Forelimb muscle (tissue), 1 donor: Measurements from ENCODE around the gene GRWD1. TPM values are rescaled to one million over a fixed set of nuclear protein-coding genes. Genes with fewer than 3 reads are reported as not detected.

Source experiments
- DNase-seq: peaks from one replicate; pipeline ENCODE4 v3.0.0-alpha.2; 2013; ENCODE audit warnings: low read depth
- polyA plus RNA-seq: library from polyadenylated mRNA; unstranded; fragments of 120-200 nt; gene quantifications from one replicate; pipeline ENCODE4 v1.2.1, GENCODE V29; 2013; ENCODE audit not compliant: insufficient read length

Gene GRWD1
- polyA plus RNA-seq, 1 donor: 23.2 TPM

DNA sequence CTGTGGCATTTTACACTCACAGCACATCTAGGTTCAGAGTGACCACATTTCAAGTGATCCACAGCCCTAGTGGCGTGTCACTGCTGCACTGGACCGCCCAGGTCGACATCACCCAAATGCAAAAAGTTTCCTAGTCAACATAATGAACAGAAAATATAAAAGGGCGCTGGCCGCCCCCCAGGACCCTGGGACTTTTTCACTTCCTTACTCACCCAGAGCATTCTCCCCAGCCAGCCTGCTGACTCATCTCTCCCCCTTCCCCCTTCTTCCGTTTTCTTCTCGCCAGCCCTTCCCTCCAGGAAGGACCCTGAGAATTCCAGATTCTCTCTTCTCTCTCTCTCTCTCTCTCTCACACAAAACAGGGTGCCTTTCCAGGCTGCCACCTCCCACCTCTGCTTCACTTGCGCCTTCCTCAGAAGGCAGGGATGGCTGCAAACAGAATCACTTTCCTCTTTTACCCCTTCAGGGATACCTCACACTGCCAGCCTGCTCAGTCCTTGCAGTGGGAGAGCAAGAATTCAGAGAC, 21.0 kb upstream of the GRWD1 start:
- no peak for DNase-seq

DNA sequence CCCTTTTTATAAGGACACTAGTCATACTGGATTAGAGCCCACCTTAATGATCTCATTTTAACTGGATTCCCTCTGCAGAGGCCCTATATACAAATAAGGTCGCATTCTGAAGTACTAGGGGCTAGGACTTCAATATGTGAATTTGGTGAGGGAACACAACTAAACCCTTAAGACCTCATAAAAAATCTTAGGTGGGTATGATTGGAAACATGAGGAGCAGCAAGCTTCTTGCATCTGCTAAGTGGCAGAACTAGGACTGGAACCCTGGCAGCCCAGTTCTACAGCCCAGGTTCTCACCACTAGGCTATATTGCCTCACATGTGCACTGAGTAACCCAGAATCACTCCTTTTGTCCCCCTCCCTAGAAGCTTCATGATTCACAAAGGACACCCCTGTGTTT, 17.1 kb upstream of the GRWD1 start:
- no peak for DNase-seq

DNA sequence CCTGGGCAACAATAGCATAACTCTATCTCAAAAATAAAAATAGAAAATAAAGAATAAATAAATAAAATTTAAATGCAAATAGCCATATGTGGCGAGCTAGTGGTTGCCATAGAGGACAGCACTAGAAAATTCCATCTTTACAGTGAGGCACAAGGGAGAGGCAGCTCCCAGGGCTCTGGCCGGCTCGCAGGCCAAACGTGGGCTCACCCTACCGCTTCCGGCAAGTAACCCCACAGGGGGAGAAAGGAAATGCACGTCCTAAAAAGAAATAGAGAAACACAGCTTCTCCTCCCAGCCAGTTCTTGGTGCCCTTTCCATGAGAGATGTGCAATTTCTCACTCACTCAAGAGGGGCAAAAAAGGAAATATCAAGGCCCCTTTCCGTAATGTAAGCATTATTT, 12.4 kb upstream of the GRWD1 start:
- DNase-seq: no peak

DNA sequence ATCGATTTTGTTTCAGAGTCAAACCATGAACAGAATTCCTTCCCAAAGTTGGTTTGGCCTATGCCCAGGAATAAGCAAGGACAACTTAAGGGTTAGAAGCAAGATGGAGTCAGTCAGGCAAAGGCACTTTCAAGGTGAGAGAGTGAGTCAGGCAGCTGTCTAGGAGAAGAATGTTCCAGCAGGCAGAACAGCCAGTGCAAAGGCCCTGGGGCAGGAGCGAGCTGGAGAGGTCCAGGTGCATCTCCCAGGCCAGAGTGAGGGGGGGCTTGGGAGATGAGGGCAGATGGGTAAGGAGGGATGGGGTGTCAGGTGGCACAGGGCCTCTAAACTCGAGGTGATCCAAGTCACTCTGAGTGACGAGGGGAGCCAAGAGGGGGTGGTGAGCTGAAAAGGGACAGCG, 9.2 kb upstream of the GRWD1 start:
- DNase-seq: no peak

DNA sequence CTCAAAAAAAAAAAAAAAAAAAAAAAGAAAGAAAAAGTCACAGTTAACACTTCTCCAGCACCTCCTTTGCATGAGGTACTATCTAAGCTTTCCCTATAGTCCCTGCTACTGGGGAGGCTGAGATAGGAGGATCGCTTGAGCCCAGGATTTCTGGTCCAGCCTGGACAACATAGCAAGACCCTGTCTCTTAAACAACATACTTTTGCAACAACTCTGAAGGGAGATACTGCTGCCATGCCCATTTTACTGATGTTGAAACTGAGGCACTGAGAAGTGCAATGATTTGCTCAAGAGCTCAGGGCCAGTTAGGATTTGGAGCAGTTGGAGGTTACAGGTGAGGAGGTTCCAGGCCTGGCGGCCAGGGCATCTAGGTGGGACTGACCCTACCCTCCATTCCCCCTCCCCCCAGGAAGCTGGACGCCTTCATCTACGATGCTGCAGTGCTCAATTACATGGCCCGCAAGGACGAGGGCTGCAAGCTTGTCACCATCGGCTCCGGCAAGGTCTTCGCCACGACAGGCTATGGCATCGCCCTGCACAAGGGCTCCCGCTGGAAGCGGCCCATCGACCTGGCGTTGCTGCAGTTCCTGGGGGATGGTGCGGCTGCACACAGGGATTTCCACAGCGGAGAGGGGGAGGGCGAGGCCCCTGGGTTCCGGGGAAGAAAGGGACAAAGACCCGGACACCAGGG, 4.3 kb upstream of the GRWD1 start:
- no peak for DNase-seq

DNA sequence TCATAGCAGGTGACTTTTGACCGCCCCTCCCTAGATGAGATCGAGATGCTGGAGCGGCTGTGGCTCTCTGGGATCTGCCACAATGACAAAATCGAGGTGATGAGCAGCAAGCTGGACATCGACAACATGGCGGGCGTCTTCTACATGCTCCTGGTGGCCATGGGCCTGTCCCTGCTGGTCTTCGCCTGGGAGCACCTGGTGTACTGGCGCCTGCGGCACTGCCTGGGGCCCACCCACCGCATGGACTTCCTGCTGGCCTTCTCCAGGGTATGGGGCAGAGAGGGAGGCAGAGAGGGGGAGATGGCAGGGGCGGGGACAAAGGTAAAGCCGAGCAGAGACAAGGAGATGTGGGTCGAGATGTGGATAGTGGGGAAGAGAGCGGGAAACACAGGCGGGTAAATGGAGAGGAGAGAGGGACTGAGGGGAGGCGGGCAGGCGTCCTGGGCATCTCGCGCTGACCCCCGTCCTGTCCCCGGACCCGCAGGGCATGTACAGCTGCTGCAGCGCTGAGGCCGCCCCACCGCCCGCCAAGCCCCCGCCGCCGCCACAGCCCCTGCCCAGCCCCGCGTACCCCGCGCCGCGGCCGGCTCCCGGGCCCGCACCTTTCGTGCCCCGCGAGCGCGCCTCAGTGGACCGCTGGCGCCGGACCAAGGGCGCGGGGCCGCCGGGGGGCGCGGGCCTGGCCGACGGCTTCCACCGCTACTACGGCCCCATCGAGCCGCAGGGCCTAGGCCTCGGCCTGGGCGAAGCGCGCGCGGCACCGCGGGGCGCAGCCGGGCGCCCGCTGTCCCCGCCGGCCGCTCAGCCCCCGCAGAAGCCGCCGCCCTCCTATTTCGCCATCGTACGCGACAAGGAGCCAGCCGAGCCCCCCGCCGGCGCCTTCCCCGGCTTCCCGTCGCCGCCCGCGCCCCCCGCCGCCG, 3.4 kb upstream of the GRWD1 start:
- no peak for DNase-seq

DNA sequence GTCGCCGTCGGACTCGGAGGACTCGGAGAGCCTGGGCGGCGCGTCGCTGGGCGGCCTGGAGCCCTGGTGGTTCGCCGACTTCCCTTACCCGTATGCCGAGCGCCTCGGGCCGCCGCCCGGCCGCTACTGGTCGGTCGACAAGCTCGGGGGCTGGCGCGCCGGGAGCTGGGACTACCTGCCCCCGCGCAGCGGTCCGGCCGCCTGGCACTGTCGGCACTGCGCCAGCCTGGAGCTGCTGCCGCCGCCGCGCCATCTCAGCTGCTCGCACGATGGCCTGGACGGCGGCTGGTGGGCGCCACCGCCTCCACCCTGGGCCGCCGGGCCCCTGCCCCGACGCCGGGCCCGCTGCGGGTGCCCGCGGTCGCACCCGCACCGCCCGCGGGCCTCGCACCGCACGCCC, 2.5 kb upstream of the GRWD1 start:
- no peak for DNase-seq

DNA sequence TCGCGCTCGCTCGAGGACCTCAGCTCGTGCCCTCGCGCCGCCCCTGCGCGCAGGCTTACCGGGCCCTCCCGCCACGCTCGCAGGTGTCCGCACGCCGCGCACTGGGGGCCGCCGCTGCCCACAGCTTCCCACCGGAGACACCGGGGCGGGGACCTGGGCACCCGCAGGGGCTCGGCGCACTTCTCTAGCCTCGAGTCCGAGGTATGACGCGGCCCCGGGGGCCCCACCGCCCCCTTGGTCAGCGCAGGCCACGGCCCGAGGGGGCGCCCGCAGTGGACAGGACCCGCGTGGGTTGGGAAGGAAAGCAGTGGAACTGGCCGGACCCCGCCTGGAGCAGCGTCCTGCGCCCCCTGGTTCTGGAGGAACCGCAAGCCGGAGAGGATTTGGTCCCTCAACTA, 2.1 kb upstream of the GRWD1 start:
- DNase-seq: no peak

DNA sequence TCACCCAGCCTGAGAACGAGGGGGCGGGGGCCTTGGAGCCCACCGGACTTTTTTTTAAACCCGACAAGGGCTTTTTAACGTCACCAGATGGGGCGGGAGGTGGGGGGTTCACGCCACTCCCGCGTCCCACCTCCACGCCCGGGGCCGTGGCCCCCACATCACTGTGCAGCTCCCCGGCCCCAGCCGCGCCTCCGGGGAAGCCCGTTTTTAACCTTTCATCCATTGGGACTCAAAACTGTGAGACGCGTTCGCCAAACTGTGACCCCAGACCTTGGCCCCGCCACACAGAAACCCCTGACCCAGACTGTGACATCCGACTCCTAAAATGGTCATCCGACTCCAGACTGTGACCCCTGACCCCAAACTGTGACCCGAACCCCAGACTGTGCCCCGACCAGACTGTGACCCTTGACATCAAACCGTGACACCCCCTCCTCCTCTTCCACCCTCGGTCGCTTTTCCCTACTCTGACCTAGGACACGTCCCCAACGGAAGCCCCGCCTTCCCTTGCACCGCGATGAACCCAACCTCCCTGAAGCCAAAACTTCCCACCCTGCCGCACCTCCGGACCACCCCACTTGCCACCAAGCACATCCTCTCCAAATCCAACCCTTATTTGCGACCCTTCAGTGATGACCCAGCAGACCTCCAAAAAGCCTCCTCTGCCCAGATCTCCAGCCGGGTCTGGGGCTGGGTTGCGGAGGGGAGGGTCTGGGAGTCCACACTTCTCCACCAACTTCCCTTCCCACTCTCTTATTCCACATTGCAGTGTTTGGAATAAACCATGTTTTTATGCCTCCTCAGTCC, 1.5 kb upstream of the GRWD1 start:
- no peak for DNase-seq

DNA sequence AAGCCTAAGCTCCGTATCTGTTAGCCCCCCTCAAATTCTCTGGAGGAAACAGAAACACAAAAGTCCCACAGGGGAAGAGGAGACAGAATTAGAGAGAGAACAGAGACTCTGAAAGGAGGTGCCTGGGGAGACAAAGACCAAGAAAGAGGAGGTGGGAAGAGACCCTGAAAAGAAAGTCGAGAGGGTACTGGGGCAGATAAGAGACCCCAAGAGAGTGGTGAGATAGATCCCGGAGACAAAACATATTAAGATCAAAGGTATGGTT, 915 bp upstream of the GRWD1 start:
- DNase-seq: no peak

DNA sequence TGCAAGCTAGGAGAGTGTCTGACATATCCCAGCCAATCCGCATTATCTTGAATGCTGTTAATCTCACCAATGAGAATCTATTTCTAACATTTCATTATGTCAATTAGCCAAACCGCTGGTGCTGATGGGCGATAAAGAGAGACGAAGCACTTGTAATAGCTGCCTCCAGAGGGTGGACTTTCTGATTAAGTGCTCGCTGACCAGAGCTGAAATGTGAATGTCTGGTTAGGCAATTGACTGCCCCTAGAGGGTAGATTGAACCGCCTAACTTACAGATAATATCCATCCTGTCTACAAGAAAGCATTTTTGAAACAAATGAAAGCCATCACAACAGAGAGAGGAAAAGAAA, 552 bp upstream of the GRWD1 start:
- peak; percentile 56 for DNase-seq

DNA sequence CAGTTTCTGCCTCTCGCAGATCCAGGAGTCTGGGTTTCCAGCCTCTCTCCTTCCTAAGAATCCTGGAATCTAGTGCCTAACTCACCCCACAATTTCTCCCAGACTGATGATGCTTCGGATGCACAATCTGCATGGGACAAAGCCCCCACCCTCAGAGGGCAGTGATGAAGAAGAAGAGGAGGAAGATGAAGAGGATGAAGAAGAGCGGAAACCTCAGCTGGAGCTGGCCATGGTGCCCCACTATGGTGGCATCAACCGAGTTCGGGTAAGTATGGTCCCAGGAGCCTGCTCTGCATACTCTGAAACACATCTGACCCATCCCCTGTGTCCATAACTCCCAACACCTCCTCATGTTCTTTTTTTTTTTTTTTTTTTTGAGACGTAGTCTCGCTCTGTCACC, 796 bp downstream of the GRWD1 start:
- DNase-seq: no peak

DNA sequence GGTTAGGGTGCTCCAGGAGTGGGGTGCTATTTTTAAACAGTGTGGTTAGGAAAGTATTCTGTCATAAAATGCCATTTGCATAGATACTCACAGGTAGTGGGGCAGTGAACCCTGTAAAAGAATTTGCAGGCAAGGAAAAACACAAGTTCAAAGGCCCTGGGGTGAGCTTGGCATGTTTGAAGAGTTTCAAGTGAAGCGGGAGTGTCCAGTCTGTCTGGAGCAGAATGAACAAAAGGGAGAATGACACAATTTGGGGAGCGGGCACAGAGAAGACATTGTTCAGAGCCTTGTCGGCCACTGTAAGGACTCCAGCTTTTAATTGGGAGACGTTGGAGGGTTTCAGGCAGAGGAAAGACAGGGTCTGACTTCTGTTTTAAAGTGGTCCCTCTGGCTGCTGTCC, 2.8 kb downstream of the GRWD1 start:
- DNase-seq: no peak

DNA sequence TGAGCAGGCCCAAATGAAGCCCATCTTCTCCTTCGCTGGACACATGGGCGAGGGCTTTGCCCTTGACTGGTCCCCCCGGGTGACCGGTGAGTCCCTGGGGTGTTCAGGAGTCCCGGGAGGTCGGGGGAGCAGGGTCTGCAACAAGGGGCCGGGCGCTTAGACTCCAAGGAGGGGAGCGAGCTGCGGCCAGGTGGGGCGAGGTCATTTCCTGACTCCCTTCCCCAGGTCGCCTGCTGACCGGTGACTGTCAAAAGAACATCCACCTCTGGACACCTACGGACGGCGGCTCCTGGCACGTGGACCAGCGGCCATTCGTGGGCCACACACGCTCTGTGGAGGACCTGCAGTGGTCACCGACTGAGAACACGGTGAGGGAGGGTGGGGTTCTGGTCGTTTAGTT, 4.7 kb downstream of the GRWD1 start:
- DNase-seq: no peak

DNA sequence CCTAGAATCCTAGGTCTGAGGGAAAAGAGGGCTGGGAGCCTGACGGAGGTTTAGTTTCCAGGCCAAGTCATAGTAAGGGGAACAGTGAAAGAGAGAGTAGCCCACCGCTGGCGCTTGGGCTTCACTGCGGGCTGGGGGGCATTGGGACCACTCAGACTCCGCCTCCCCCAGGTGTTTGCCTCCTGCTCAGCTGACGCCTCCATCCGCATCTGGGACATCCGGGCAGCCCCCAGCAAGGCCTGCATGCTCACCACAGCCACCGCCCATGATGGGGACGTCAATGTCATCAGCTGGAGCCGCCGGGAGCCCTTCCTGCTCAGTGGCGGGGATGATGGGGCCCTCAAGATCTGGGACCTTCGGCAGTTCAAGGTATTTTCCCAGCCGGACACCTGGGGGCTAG, 5.1 kb downstream of the GRWD1 start:
- no peak for DNase-seq

DNA sequence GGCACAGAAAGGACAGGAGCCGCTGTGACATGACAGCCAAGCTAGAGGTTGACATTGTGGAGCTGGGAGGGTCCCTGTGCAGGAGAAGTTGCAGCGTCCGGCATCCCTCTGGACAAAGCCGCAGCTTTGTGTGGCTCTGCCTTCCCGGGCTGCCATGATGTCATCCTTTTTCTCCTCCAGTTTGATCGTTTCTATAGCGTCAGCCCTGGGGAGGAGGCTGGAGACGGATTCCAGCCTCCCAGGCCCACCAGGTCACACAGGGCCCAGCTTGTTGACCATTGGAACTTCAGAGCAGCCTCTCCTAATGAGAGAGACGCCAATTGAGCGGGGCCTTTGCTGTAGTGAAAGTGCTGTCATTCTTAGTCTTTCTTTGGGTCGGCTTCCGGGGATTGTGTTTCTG, 5.8 kb downstream of the GRWD1 start:
- DNase-seq: no peak

DNA sequence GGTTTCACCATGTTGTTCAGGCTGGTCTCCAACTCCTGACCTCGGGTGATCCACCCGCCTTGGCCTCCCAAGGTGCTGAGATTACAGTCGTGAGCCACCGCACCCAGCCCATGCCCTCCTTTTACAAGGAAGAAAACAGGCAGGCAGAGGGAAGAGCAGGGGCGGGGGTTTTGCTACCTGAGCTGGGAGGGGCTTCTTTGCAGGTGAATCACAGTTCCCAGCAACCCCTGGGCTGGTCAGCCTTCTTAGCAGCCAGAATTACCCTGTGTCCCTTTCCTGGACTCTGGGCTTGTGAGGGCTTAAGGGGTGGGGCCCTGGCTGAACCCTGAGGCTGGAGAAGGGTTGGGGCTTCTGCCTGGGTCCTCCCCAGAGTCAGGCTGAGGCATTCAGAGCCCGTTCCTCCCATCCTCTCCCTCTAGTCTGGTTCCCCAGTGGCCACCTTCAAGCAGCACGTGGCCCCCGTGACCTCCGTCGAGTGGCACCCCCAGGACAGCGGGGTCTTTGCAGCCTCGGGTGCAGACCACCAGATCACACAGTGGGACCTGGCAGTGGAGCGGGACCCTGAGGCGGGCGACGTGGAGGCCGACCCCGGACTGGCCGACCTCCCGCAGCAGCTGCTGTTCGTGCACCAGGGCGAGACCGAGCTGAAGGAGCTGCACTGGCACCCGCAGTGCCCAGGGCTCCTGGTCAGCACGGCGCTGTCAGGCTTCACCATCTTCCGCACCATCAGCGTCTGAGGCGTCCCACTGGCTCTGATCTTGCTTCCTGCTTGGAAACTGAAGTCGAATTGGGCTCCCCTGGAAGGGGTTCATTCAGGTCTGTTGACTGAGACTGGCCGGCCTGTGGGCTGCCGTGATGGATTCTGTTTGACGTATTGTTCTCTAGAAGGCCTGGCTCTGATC, 6.8 kb downstream of the GRWD1 start:
- no peak for DNase-seq

DNA sequence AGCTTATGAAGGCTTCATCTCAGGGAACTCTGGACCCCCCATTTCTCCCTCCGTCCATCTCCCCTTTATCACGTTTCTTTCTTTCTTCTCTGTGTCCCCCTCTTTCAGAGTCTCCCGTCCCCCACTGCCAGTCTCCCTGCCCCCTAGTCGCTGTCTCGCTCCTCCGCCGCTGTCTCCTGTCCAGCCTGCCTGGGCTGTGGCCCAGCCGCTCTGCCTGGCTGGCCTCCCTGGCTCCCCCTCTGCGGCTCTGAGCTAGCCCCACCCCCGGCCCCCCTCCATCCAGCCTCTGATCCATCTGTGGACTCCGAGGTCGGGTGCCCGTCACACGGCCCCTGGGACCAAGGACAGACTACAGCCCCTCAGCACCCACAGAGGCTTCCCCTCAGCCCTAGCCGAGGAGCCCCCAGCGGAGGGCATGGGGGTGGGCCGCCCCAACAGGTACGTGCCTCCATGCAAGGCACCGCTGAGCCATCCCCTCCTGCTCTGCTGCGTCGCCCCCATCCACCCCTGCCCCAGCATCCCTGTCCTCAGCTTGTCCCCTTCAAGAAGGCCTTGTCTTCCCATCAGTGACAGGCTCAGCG, 8.5 kb downstream of the GRWD1 start:
- DNase-seq: no peak

DNA sequence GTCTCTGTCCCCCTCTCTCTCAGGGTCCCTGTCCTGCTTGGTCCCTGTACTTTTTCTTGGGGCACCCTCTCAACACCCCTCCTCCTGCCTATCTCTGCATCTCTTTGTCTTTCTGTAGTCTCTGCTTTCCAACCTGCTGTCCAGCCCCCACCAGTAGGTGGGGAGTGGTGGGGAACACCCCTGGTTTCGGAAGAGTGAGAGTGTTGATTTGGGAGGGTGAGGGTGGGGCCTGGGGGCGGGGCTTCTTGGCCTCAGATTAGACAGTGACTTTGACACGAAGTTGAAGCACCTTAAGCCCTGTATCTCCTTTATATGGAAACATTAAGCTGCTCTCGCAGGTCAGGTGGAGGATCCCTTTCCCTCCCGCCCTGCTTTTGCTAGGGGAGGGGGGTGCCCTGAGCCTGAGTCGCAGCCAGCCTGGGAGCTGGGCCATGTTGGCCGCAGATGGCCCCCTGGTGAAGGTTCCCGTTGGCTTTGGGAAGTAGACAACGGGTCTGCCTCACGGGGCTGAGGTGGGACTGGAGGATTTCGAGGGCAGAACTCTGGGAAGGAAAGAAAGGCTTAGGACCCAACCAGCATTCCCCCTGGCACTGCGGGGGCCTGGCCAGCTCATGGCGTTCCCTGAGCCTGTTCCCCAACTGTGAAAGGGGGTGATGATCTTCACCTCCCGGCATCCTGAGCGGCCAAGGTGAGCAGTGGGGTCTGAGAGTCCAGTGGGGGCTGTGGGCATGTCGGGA, 9.6 kb downstream of the GRWD1 start, which contains the start of gene KCNJ14:
KCNJ14 (plus strand) TSS at position 404 of the 737 bp plus-strand sequence. CDS start 6,151 bp downstream, outside the sequence.
- no peak for DNase-seq

DNA sequence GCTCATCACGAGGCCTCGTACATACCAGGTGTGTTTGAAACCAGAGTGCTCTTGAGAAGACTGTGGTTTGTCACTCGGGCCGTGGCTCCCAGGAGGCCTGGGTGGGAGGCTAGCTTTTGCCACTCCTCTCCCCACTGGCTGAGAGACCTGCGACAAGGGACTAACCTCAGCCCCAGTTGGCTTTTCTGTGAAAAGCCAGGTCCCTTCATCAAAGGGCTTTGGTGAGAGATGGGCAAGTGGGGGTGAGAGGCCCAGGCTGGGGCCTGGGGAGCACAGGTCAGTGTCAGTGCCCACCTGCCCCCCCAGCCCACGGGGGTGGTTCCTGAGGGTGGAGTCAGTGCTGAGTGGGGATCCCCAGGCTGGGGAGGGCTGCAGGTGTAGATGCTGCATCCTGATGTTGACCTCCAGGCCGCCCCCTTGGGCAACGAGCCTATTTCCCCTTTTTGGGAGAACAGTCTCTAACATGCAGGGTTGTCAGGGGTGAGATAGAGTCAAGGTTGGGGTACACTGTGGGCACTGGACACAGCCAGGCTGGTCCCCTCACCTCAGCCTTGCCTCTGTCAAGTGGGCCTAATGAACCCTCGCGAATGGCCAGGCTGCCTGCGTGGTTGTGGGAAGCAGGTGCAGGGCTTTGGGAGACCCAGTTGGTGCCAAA, 10.3 kb downstream of the GRWD1 start:
- DNase-seq: no peak
